HG02938 (cell line): ENCODE measurements around the gene KRTAP8-1.

Experiments
- ATAC-seq: cut with Tn5 transposase; IDR thresholded peaks from one replicate; pipeline ENCODE4 v1.9.1; 2021; ENCODE audit warnings: mild to moderate bottlenecking, moderate library complexity; ENCODE audit not compliant: unreplicated experiment

Gene KRTAP8-1, protein sequence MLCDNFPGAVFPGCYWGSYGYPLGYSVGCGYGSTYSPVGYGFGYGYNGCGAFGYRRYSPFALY

DNA sequence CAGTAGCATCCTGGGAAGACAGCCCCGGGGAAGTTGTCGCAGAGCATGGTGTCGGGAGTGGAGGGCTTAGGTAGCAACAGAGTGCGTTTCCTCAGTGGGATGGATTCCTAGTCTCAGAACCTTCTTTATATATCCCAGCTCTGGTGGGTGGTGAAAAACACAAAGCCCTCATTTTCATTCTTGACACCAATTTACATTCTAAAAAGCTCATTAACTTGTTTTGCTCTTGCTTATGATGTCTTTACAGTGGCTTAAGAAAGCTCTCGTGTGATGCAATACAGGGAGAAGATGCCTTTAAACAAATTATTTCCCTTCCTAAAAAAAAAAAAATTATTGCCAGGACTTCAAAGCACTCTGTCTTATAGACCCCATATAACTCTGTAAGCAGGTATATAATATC is at the start of gene KRTAP8-1:
KRTAP8-1 (minus strand) TSS at position 101 of the 400 bp plus-strand sequence; CDS start at position 47, 54 bp downstream.
- ATAC-seq: no peak

DNA sequence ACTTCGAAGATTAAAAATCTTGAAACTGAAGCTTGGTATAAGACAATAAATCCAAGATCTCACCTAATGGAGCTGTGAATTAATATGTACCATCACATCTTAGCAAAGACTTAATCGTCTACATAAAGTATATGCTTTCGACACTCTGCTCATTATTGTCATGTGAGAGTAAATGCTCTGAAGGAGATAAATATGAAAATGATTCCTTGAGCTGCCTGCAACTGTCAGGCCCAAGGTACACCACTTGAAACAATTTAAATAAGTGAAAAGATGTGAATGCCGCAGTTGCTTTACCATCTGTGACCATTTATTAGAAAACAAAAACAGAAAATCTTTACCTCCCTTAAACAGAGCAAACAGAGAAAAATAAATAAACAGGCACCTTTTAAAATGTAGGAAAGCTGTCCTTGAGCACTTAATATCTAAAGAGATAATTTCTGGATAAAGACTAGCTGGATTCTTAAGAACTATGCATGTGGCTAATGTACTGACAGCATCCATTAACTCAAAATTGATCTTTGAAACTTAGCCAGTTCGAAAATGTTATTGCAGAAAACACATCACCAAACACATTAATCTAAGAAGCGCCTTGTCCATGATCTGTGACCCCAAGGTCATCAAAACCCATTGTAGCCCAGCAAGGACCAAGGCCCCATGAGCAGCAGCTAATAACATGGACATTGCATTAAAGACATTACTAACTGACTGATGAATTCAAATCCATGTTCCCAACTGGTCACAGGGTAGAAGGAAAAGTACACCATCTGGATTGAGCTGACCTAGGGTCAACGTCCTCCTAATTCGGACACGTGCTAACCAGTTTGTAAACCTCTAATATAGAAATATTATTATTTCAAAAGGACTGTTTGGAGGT is 34.8 kb upstream of the KRTAP8-1 start:
- no peak for ATAC-seq

DNA sequence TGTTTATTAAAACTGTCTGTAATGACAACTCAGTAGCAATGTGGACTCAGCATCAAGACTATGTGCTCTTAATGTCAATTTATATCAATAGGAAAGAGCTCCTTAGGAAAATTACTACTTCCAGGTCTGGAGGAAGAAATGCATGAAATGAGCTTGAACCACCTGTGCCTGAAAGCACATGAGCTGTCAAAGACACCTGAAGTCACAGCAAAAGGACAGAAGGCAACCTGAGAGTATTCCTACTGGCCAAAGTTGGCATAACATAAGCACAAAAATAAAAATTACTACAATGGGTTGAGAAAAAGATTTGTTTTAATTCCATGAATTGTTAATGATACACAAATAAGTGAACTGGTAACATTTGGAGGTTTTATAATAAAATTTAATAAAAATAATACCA is 29.9 kb upstream of the KRTAP8-1 start:
- ATAC-seq: no peak

DNA sequence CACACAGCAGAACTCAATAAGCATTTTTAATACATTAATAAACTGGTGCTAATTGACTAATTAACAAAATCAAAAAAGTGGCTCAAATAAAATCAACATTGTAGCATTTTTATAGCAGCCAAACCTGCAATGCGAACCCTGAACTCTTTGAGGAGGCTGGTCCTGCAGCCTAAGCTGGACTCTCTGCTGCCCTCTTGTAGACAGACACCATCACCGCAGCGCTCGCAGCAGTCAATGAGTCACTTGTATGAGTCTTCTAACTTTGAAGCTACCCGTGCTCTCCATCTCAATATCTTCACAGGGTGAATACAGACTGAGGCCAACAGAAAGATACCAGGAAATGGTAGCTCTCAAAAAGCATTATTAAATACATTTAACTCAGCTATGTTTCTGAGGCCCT is 26.2 kb upstream of the KRTAP8-1 start:
- no peak for ATAC-seq

DNA sequence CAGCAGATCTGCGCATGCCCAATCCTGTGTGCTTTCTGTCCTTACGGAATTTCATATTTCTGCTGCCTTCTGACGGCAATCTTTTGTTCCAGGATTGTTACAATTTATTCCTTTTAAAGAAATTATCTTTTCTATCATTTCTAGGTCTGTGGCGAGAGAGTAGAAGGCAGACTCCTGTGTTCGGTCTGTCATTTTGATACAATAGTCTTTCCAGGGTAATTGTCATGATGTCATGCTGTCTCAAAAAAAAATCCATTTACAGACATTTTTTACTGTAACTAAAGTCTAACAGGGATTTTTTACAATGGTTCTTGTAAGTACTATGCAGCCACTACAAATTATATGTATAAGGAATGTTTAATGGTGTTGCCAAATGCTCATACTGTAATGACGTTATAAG is 25.5 kb upstream of the KRTAP8-1 start:
- no peak for ATAC-seq

DNA sequence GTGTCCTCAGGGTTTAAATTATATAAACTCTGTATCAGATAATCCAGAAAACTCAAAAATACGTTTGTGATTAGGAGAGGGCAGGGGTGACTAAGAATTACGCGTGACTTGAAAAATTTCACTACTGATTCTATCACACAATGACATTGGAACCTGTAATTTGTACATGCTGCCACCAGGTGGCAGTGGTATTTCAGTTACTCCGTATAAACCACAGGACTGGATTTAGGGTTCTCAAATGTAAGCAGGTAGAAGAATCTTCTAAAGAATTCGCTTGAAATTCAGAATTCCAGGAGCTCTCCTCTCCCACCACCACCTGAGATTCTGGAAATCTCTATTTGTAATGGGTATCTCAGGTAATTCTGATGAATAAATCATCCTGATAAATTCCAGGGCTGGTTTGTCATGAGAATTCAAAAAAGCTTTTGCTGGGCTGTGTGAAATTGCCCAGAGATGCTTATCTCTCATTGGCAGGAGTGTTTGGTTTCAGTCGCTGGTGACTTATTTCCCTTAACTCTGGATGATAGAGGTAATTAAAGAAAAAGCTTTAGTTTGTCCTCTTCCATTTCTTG is 18.2 kb upstream of the KRTAP8-1 start:
- ATAC-seq: peak; percentile 58

DNA sequence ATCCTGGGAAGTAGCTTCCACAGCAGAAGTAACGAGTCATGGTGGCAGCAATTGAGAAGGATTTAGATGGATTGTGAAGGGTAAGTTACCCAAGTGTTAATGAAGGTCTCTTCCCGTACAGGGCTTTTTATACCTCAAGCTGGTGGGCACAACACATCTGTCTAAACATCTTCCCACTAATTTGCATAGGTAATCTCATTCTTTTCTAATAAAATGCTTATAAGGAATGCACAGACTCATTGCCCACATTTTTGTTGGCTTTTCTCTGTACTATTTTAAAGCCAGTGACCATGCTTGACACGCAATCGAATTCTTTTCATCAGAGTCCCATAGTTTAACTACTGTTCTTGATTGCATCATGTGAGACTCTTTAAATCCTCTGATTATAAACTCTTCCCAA is 16.6 kb upstream of the KRTAP8-1 start, which contains the start of gene KRTAP7-1:
KRTAP7-1 (minus strand) TSS at position 101 of the 400 bp plus-strand sequence; CDS start at position 40, 61 bp downstream.
- no peak for ATAC-seq

DNA sequence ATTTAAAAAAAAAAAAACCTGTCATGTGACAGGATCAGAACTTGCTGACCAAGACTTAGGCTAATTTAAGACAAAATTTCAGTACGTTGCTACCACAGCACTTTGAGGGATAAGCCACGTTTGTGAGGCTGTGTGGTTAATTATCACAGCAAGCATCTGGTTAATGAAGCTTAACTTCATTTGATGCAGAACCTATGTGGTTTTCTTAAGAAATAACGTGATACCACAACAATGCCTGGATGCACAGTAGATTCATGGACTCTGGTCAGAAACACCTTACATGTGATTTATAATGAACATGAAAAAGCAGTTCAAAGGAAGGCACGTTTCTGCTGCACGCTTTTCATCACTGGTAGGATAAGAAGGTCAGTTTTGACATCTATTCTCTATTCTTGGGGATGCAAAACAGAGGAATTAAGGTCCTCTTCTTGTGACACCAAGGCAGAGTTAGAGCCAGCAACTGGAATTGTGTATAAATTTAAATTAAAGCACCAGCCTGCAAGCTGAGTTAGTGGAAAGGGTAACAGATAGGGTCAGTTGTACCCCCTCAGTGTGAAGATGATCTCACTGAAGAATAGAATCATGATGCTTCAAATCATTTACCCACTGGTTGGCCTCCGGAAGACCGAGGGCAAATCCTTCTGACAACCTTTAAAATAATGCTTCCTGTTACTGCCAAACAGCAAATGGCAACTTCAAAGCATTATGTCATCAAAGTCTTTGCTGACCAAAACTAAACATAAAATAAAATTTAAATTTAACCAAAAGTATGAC is 6.0 kb upstream of the KRTAP8-1 start:
- no peak for ATAC-seq

DNA sequence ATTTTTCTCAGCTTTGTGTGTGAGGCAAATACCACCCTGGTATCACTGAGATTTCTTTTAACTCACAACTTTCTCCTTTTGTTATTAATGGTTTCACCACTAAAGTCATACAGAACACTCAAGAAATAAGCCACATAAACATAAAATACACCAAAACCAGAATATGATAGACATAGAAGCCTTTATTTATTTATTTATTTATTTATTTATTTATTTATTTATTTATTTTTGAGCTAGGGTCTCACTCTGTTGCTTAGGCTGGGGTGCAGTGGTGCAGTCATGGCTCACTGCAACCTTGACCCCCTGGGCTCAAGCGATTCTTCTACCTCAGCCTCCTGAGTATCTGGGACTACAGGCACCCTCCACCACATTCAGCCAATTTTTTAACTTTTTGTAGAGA is 12.5 kb downstream of the KRTAP8-1 start:
- ATAC-seq: no peak

DNA sequence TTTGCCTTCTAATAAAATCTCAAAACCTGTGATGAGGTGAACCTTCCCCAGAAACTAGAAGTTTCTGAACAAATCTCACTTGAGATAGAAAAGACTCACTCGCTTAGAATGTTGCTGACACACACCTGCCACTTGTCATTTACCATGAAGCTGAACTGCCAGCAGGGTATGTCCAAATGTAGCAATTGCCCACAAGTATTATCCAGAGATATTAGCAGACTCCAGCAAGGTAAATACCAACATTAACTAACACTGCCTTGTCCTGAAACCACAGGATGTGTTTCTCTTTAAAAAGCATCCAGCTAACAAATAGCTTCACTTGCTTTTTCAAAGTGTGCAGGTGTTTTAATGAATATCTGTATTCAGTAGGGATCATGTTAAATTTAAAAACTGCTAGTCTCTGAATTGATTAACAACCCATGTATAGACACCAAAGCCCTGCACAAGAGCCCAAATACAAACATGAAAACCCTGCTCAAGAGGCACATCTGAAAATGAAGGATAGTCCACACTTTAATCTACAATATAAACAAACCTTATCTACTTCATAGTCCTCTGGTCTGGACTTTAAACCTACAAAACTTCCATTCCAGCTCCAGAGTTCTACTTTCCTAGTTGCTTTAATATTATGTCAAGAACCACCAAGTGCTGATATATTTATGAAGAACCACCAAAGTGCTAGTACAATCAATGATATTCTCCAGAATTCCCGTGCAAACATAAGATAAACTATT is 19.3 kb downstream of the KRTAP8-1 start:
- no peak for ATAC-seq

DNA sequence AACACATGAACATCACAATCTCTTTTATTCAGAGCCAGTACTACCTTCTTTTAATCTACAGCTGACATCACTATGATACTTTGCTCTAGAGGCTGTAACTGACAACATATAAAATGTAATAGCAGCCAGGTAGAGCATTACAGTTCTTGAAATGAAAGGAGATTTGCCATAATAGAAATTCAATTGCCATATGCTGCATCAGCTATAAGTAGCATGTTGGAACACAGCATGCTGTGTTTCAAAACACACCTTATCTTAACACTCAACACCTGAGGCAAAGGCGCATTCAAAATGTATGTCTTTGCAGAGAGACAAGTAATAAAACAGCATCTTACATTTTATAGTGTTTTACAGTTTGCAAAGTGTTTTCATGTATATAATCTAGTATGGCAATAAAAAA is 33.8 kb downstream of the KRTAP8-1 start:
- ATAC-seq: no peak

DNA sequence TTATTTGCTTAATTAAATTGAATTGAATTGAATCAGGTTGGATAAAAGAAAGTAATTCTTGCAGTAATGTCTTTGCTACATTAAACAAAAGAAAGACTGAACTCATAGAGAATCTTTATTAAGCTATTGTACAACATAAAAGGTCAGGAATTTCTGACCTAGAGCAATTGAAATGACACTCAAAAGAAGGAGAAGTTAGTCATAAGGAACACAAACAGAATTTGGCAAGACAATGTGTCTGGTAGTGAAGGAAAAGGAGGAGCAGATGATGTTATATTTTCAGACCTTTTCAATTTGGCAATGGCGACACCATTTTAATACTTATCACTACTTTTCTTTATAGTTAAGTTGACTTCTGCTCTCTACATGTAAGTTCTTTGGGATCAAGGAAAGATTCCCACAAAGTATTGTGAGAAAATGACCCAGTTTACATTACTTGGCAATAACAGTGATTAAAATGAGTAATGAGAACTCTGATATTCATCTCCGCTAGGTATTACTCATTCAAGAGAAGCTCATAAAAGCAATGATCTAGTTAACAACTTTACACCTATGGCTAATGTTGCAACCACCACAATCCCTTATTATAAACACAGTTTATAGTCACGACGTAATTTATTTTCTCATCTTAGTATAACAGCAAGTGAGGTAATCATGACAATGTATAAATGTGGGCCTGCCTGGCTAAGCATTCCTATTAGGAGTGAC is 43.2 kb downstream of the KRTAP8-1 start:
- ATAC-seq: no peak
